Measurements from ENCODE around the gene POLE.

DNA sequence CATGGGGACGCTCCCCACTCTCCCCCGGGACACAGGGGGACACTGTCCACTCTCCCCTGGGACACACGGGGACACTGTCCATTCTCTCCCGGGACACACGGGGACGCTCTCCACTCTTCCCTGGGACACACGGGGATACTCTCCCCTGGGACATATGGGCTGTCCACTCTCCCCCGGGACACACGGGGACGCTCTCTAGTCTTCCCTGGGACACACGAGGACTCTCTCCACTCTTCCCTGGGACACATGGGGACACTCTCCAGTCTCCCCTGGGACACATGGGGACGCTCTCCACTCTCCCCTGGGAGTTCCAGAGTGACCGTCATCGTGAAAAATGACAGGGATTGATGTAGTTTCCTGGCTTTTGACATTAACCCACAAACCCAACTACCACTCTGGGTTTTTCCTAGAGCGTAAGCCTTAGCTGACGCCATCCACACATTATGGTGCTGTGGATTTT, 71.5 kb downstream of the POLE start:
- TF ChIP-seq, protein P1, sequence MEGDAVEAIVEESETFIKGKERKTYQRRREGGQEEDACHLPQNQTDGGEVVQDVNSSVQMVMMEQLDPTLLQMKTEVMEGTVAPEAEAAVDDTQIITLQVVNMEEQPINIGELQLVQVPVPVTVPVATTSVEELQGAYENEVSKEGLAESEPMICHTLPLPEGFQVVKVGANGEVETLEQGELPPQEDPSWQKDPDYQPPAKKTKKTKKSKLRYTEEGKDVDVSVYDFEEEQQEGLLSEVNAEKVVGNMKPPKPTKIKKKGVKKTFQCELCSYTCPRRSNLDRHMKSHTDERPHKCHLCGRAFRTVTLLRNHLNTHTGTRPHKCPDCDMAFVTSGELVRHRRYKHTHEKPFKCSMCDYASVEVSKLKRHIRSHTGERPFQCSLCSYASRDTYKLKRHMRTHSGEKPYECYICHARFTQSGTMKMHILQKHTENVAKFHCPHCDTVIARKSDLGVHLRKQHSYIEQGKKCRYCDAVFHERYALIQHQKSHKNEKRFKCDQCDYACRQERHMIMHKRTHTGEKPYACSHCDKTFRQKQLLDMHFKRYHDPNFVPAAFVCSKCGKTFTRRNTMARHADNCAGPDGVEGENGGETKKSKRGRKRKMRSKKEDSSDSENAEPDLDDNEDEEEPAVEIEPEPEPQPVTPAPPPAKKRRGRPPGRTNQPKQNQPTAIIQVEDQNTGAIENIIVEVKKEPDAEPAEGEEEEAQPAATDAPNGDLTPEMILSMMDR (IDR thresholded peaks at IDR 0.05): no peak
- no peak for TF ChIP-seq POLR2A (IDR thresholded peaks at IDR 0.05)

Data from heart left ventricle (tissue), 13 donors.